ENCODE results near the gene SLC40A1. TPM values are rescaled to one million over a fixed set of nuclear protein-coding genes. Genes with fewer than 3 reads are reported as not detected.

SLC40A1 gene
- total and polyA plus RNA-seq, 2 of the 13 experiments (the other 11 are each of a cell fraction or from before 2014, with no cell fraction given): 10.6 to 24.9 TPM

- TF ChIP-seq ATF6 (CRISPR knock-in tag; conservative IDR thresholded peaks at IDR 0.05) (no peak), NFATC3 (CRISPR knock-in tag; IDR thresholded peaks at IDR 0.05) (no peak), BRCA1 (CRISPR knock-in tag; IDR thresholded peaks at IDR 0.05) (0 out of 2 replicates have a peak, but pooled peaks have one; percentile 6), ZNF841 (CRISPR knock-in tag; IDR thresholded peaks at IDR 0.05; ENCODE audit: borderline replicate concordance) (0 out of 2 replicates have a peak, but pooled peaks have one; percentile 17), EHMT2 (IDR thresholded peaks at IDR 0.05; ENCODE audit: borderline replicate concordance, low read depth, low read length) (no peak), SMC3 (IDR thresholded peaks at IDR 0.05; ENCODE audit: low read length) (no peak), ZSCAN20 (CRISPR knock-in tag; IDR thresholded peaks at IDR 0.05; ENCODE audit: borderline replicate concordance) (no peak), DMTF1 (CRISPR knock-in tag; IDR thresholded peaks at IDR 0.05) (no peak), GATAD1 (CRISPR knock-in tag; IDR thresholded peaks at IDR 0.05) (peak; percentile 0; the same call in 1 of the 2 replicates), NCOA1 (CRISPR knock-in tag; IDR thresholded peaks at IDR 0.05) (0 out of 2 replicates have a peak, but pooled peaks have one; percentile 15), ZNF556 (CRISPR knock-in tag; IDR thresholded peaks at IDR 0.05; ENCODE audit: borderline replicate concordance) (no peak), ZNF142 (CRISPR knock-in tag; IDR thresholded peaks at IDR 0.05) (no peak), ZNF276 (CRISPR knock-in tag; IDR thresholded peaks at IDR 0.05; ENCODE audit: low read depth) (no peak), EZH2 (conservative IDR thresholded peaks at IDR 0.05; ENCODE audit: low read depth, low read length) (no peak), ZNF589 (CRISPR knock-in tag; conservative IDR thresholded peaks at IDR 0.05) (0 out of 2 replicates have a peak, but pooled peaks have one; percentile 1), SKI (IDR thresholded peaks at IDR 0.05; ENCODE audit: partially characterized antibody) (no peak), ISL2 (CRISPR knock-in tag; IDR thresholded peaks at IDR 0.05) (no peak)
Measured at GRCh38 chr2:189580241-189580651, 340 bp downstream of the SLC40A1 start (continued).
